Left ventricle myocardium inferior (tissue), 1 donor: ENCODE measurements around the gene SELENOS. TPM values are rescaled to one million over a fixed set of nuclear protein-coding genes. Genes with fewer than 3 reads are reported as not detected.

ENCODE experiments used
- DNase-seq: peaks from one replicate; pipeline ENCODE4 v3.0.0-alpha.2; 2020
- H3K27ac ChIP-seq: fragments of 200-600 bp; replicated peaks from 2 replicates; pipeline ENCODE4 v1.8.0; 2021
- H3K27me3 ChIP-seq: fragments of 200-600 bp; 2 replicates; pipeline ENCODE4 v1.8.0; 2021; ENCODE audit warnings: low read depth
- H3K36me3 ChIP-seq: fragments of 200-600 bp; 2 replicates; pipeline ENCODE4 v1.8.0; 2021
- H3K4me1 ChIP-seq: fragments of 200-600 bp; 2 replicates; pipeline ENCODE4 v1.8.0; 2021
- H3K4me3 ChIP-seq: fragments of 200-600 bp; 2 replicates; pipeline ENCODE4 v1.8.0; 2021; ENCODE audit warnings: mild to moderate bottlenecking, moderate library complexity
- H3K9me3 ChIP-seq: fragments of 200-600 bp; replicated peaks from 2 replicates; pipeline ENCODE4 v1.8.0; 2021
- intact Hi-C: fragments of 100-400 bp; cut with micrococcal nuclease; formaldehyde crosslinking; loops from one replicate; pipeline ENCODE4 v1.11.0; 2022
- total RNA-seq: library from RNA; stranded (reverse); fragmentation: NEBNext Ultra II Directional; extraction: Animal tissue kit (Norgen Biotek cat#: 25700); gene quantifications from one replicate; pipeline ENCODE4 v1.2.1, GENCODE V29; 2021
- TF ChIP-seq, protein P1 (sequence below): fragments of 200-600 bp; IDR thresholded peaks from 2 replicates; pipeline ENCODE4 v1.8.0; 2021; ENCODE audit warnings: antibody characterized with exemption, mild to moderate bottlenecking, borderline replicate concordance
- donor health status: DM: no; HTN: yes; CAD: no; lungs with severe emphysema.

Gene SELENOS
- total RNA-seq, 1 donor from 2014 or later = 50.6 TPM

DNA sequence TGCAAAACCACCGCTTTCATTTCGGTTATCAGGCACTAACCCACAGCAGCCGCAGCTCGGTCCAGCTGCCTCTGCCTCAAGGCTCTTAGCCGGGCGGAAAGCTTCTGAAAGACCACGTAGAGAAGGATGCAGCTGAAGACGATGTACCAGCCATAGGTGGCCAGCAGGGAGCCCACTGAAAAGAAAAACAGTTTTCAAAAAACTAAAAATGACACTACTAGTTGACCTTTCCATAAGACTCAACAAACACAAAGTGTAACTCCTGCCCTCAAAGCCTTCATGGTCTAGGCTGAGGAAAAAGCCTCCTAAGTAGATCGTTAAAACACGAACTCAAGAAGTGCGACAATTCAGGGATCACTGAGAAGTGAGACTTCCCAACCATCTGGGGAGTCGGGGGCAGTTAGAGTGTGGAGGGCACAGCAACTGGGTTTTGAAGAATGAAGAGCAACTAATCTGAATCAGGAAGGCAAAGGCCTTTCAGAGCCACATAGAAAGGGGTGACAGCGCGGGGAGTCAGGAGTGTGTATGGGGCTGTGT, 716 bp downstream of the SELENOS start:
- no peaks in the 10 kb centered on the region for H3K27me3 ChIP-seq
- intact Hi-C loops = no loop called here
- H3K4me1 ChIP-seq = peaks cover 54% of the 10 kb centered on the region
- peak overlapping the region; percentile 90 for H3K4me3 ChIP-seq
- H3K27ac ChIP-seq = peak overlapping the region; percentile 94
- DNase-seq = no peak
- no peaks in the 10 kb centered on the region for H3K9me3 ChIP-seq
- TF ChIP-seq, protein P1, sequence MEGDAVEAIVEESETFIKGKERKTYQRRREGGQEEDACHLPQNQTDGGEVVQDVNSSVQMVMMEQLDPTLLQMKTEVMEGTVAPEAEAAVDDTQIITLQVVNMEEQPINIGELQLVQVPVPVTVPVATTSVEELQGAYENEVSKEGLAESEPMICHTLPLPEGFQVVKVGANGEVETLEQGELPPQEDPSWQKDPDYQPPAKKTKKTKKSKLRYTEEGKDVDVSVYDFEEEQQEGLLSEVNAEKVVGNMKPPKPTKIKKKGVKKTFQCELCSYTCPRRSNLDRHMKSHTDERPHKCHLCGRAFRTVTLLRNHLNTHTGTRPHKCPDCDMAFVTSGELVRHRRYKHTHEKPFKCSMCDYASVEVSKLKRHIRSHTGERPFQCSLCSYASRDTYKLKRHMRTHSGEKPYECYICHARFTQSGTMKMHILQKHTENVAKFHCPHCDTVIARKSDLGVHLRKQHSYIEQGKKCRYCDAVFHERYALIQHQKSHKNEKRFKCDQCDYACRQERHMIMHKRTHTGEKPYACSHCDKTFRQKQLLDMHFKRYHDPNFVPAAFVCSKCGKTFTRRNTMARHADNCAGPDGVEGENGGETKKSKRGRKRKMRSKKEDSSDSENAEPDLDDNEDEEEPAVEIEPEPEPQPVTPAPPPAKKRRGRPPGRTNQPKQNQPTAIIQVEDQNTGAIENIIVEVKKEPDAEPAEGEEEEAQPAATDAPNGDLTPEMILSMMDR = peak; percentile 24
- peaks cover 63% of the 10 kb centered on the region for H3K36me3 ChIP-seq

DNA sequence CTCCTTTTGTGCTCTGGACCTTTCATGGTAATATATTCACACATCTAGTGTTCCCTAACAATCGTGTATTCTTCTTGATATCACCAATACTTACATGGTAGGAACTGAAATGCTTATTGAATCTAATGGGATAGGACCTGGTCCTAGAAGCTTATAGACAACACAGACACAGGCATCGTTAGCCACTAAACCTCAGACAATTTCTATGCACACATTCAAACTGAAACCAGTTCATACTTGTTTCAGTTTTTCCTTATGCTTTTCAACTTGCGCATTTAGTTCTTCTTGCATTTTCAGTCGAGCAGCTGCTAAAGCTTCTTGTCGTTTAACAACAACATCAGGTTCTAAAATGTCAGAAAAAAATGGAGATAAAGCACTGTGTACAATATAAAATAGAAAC, 2.3 kb downstream of the SELENOS start:
- TF ChIP-seq, protein P1 = no peak
- peaks cover 54% of the 10 kb centered on the region for H3K4me1 ChIP-seq
- no peak overlapping the region for H3K4me3 ChIP-seq
- no peaks in the 10 kb centered on the region for H3K27me3 ChIP-seq
- DNase-seq = no peak
- intact Hi-C loops = no loop called here
- no peak overlapping the region for H3K27ac ChIP-seq
- H3K9me3 ChIP-seq = no peaks in the 10 kb centered on the region
- peaks cover 62% of the 10 kb centered on the region for H3K36me3 ChIP-seq

DNA sequence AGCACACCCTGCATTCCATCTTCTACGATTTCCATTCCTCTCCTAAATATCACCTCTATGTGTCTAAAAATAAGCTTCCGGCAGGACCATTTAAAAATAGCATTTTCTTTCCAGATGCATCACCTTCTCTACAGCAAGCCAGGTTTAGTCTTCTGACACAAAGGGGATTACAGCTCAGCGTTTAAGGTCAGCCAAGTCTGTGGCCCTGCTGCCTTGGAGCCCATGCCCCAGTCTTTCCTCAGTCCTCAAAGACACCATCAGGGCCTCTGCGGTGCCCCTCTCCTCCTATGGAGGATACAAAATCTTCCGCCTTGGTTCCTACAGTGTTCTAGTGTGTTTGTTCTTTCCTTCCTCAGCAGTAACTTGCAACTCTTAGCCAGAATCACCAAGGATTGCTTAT, 3.8 kb downstream of the SELENOS start:
- TF ChIP-seq, protein P1 = no peak

DNA sequence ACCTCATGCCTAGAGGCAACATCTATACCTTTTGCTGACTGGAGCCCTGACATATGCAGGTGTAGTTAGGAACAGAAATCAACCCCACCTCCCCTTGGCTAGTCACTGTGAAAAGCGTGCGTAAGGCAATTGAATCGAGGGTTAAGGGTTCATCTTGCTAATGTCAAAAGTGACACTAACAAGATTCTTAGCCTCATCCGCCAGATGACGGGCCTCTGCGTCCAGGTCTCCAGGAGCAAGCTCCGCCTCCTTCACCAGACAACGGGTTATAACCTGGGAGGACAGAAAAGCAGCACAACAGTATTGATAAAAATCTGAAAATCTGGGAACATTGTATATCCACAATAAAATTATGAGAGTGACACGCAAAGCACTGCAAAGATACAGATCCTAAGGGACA, 4.7 kb downstream of the SELENOS start:
- no peak for DNase-seq
- Histone ChIP-seq H3K9me3 (no peaks in the 10 kb centered on the region), H3K4me1 (peaks cover 49% of the 10 kb centered on the region), H3K4me3 (no peak overlapping the region), H3K36me3 (peaks cover 57% of the 10 kb centered on the region), H3K27ac (peak overlapping the region; percentile 75), H3K27me3 (no peaks in the 10 kb centered on the region)
- intact Hi-C loops = no loop called here
- TF ChIP-seq, protein P1 = no peak

More for the DNA sequence above, 3.8 kb downstream of the SELENOS start:
- intact Hi-C loops = no loop called here
- H3K36me3 ChIP-seq = peaks cover 57% of the 10 kb centered on the region
- H3K27me3 ChIP-seq = no peaks in the 10 kb centered on the region
- peak overlapping the region; percentile 75 for H3K27ac ChIP-seq
- DNase-seq = no peak
- peaks cover 54% of the 10 kb centered on the region for H3K4me1 ChIP-seq
- no peaks in the 10 kb centered on the region for H3K9me3 ChIP-seq
- H3K4me3 ChIP-seq = no peak overlapping the region

DNA sequence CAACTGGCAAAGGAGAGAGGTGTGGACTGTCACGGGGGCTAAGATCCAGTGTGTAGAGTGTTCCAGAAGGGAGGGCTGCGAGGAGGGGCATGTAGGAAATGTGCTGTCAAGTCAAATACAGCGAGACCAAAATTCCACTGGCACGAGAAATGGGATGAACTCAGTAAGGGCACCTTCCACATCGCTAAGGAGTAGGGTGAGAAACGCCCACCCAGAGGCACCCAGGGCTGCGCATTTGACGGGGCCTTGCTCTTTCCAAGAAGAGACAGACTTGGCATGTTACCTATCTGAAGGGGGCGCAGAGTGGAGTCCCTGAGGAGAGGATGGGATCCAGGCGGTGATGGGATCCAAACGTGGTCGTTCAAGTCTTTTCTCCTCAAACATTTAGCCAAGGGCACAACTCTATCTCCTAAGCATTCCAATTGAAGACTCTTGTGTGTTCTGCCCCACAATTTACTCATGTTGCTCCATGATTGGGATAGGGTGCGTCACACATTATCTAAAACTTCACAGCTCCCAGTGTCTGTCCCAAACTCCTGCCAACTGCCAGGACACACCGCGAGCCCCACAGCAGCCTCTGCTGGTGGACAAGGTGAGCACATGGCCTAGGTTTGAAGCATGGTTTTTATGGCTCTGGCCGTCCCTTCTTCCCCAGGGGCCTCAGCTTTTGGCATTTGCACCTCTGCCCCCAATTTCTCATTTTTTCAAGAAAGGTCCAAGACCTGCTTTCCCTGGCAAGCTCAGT, 7.6 kb downstream of the SELENOS start:
- DNase-seq = no peak
- peaks cover 34% of the 10 kb centered on the region for H3K4me1 ChIP-seq
- TF ChIP-seq, protein P1 = peak; percentile 64
- intact Hi-C loops = no loop called here
- no peaks in the 10 kb centered on the region for H3K9me3 ChIP-seq
- H3K4me3 ChIP-seq = no peak overlapping the region
- peak overlapping the region; percentile 27 for H3K27ac ChIP-seq
- no peaks in the 10 kb centered on the region for H3K27me3 ChIP-seq
- peaks cover 45% of the 10 kb centered on the region for H3K36me3 ChIP-seq
